ENCODE measurements around the gene GNAT2.

Gene GNAT2

DNA sequence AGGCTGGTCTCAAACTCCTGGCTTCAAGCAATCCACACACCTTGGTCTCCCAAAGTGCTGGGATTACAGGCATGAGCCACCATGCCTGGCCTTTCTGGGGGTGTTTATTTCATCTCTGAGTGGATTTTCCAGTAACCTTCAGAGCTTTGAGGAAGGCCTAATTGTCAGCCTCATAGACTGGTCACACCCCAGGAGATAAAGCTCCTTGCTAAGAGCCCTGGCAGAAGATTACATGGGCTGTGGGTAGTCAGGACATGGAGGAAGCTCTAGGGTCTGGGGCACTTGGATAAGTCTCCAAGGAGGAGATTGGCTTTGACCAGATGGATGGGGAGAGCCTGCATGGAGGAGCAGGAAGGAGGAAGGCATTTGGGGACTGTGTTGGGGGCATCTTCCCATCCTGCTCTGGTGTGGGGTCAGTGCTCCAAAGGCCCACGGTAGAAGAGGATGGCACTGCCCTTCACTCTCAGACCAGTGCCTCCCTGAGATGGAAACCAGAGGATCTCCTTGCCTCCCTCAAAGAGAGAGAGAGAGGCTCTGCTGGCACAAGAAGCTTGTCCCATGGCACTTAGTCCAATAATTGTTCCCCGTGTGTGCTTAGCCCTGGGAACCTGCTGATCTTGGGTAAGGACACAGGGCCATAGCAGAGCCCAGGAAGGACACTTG is 21.8 kb upstream of the GNAT2 start:
- DNase-seq, result no peak

- DNase-seq, result peak; percentile 87
Measured at GRCh38 chr1:109640285-109640865, 21.0 kb upstream of the GNAT2 start.

- no peak for DNase-seq
Measured at GRCh38 chr1:109639841-109640184, 20.4 kb upstream of the GNAT2 start.

DNA sequence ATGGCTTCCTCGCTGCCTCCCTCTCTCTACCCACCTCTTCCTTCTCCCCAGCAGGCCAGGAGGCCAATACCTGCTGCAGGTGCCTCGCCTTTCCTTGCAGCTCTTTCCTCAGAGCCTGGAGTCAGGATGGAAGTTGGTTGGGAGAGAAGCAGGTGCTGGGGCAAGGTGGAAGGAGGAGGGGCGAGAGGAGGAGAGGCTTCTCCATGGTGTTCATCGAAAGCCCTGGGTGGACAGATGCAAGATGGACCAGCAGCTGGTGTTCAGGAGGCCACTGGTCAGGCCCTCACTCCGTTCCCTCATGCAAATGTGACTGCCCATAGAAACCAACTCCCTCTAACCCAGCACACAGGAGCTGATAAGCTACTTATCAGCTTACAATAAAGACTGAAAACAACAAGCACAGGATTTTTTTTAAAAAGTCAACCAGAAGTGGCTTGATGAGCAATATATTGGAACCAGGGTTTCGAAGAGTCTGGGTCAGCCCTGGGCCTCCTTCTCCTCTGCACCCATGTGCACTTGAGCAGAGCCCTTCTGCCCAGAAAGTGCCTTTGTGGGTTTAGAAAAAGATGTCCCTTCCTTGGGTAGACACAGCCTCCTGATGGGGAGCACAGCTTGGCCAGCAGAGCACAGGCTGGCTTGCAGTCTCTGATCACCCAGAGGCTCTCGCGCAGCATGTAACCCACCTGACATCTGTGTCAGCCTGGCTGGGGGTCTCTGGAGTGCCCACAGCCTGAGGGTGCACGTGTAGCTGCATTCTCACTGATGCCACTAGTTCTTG is 19.8 kb upstream of the GNAT2 start:
- DNase-seq, result no peak

GRCh38 chr1:109637446-109637845 is 18.0 kb upstream of the GNAT2 start:
- no peak for DNase-seq

- DNase-seq, result no peak
Measured at GRCh38 chr1:109636201-109636952, 17.0 kb upstream of the GNAT2 start.

GRCh38 chr1:109635862-109636200 is 16.4 kb upstream of the GNAT2 start:
- DNase-seq, result no peak

DNA sequence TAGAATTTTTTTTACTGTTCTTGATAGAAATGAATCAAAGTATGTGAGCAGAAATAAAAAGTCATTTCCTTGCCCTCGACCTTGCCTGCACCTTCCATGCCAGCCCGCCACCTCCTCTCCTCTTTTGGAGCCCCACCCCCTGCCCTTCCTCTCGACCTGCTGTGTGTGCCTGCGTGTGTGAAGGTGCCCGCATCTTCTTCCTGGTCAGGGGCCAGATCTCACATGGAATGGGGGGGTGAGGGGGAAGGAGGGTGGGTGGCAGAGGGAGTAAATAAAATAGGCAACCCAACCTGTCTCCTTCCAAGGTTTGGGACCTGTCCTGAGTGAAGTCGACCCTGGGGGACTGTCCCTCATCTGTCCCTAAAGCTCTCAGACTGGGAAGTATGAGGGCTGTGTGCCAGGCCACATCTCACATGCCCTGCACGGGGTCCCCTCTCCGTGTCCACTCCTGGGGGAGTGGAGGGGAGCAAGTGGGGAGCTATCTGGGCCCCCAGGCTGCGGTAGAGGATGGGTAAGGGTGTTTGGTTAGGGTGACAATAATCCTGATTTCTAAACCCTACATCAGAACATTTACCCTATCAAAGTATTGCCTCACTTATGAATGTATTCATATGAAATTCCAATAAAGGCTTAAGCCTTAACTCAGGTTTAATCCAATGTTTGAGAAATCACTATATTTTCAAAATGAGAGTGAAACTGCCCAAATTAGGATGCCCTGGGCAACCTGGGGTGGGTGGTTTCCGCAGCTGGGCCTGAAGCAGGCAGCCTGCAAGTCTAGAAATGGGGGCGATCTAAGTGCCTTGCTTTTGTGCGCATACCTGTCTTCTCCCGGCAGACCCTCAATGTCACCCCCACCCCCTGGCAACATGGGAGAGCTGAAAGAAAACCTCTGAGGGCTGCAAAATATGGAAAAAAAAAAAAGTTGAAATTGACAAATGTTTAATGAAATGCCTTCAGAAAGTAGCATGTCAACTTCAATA is 15.6 kb upstream of the GNAT2 start:
- peak; percentile 26 for DNase-seq

DNA sequence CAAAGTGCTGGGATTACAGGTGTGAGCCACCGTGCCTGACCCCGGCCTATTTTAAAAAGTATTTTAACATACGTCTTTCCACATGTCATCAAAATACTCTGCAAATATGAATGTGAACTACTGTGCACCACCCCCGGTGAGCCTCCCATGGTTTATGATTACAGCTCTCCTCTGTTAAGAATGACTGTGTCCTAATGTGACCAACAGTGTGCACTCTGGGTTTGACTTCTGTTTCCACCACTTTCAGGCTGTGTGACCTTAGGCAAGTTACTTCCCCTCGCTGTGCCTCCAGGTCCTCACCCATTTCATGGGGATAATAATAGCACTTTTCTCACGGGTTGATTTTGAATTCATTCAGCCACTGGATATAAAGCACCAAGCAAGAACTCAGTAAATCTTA is 14.9 kb upstream of the GNAT2 start:
- DNase-seq, result no peak

- no peak for DNase-seq
Measured at GRCh38 chr1:109632671-109633346, 13.4 kb upstream of the GNAT2 start.

DNA sequence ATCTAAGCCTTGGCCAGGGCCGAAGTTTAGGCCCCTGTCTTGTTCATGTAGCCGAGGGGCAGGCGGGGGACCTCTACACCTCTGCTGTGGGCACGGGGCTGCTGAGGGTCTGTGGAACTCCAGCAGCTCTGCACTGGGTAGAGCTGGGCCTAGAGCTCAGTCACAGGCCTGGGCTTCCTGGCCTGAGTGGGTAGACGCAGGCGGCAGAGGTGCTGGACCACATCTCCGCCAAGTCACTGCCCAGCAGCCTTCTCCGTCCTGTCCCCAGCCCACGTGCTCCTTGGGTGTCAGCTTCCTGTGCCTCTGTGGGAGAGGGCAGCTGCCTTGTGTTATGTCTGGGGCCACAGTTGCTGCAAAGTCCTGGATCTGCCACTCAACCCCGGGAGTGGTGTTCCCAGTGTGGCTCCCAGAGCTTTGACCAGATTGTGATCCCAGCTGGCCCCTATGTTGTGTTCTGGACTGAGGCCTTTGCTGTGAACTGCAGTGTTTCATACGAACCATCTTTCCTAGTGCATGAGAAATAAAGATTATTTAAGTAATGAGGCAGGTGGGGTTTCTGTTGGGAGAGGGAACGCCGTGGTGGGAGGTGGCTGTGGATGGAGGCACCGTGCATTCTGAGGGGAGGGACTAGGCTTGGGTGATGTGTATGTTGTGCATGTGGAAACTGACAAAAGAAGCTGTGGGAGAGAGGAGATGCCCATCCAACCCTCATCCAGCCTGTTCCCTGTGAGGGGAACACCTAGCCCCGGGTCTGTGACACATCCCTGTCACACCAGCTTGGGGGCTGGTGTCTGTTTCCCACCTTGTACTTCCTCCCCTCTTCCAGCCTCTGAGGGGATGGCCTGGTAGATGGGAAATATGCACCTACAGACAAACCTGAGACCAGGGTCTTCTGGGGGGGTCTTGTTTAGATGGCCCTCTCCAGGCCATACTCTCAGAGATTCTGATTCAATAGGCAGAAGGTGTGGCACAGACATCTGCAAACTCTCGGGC is 12.4 kb upstream of the GNAT2 start:
- DNase-seq, result no peak

DNA sequence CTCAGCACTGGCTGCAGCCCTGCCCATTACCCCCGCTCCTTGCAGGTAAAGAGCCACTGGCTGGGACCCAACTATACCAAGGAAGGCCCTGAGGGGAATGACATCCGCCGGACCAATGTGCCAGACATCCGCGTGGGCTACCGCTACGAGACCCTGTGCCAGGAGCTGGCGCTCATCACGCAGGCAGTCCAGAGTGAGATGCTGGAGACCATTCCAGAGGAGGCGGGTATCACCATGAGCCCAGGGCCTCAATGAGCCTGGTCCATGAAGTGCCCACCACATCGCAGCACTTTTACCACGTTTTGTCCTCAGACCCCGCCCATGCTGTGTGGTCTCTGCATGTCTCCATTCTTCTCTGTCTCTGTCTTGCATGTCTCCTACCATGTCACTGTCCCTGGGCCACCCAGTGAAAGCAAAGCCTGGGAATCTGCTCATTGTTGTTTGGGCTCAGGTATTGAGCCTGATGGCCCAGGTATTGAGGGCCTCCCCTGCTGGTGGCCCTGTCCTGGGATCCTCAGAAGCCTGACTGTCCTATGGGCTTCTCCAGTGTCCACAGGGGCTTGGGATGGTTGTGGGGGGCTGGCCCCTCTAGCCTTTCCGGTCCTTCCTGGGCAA is 11.6 kb upstream of the GNAT2 start:
- no peak for DNase-seq

GRCh38 chr1:109630081-109630897 is 10.9 kb upstream of the GNAT2 start:
- peak; percentile 37 for DNase-seq

DNA sequence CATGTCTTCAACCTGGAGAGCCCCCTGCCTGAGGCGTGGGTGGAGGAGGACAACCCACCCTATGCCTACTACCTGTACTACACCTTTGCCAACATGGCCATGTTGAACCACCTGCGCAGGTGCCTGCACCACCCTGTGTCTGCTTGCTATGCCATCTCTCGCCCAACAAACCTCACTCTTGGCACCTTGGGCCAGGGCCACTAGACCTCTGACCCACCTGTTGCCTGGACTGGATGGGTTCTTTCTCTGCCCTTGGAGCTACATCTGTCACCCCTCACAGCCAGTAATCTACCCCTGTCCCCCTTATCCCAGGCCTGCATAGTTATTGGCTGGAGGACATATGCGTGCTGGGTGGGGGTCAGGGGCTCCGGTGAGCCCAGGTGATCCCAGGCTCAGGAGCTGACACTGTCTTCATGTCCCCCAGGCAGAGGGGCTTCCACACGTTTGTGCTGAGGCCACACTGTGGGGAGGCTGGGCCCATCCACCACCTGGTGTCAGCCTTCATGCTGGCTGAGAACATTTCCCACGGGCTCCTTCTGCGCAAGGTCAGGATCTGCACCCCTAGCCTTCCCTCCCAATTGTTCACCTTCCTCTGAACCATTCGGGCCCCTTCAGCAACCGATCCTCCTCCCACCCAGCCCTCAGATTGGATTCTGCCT is 10.1 kb upstream of the GNAT2 start:
- no peak for DNase-seq

GRCh38 chr1:109628540-109629321 is 9.3 kb upstream of the GNAT2 start:
- no peak for DNase-seq

GRCh38 chr1:109627692-109628399 is 8.4 kb upstream of the GNAT2 start:
- no peak for DNase-seq

Data from CD4-positive, alpha-beta T cell treated with Interleukin-21 for 1 hour (primary cell).